ENCODE measurements around the gene NKRF. TPM values are rescaled to one million over a fixed set of nuclear protein-coding genes. Genes with fewer than 3 reads are reported as not detected.

NKRF gene
- total and polyA plus RNA-seq, 9 of the 15 experiments (the other 6 are each of a cell fraction or from before 2014, with no cell fraction given) = 8.9 to 31.9 (median 19.0) TPM

DNA sequence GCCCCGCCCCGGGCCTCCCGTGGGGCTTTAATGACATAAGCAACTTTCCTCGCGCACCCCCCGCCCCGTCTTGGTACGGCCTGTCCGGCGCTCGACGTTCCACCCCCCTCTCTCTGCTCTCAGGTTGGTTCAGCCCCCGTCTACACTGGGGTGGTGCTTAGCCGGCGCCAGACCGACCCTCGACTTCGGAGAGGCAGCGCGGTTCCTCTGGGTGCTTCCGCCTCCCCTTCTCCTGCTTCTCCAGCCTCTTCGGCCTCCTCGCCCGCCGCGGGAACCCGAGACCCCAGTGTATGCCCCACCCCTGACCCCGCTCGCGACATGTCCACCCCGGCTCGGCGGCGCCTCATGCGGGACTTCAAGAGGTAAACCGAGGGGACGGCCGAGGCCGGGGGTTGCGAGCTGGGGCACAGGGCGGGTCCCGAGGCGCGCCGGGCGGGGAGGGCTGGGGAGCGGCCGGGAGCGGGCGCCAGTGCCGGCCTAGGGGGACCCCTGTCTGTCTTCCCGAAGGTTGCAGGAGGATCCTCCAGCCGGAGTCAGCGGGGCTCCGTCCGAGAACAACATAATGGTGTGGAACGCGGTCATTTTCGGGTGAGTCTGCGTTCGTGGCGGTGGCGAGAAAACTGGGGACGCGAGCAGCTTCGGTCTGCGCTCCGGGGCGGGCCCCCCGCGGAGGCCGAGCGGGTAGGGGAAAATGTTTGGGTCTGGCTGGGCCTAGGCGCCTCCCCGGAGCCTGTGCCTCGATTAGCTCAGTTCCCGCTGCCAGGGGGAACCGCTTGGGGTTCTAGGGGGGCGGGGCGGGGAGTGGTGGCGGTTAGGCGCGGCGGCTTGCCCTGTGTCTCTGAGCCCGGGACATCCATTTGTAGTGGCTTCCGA is 31.6 kb downstream of the NKRF start, which contains the start of gene UBE2A (continued):
- TF ChIP-seq, protein P1, sequence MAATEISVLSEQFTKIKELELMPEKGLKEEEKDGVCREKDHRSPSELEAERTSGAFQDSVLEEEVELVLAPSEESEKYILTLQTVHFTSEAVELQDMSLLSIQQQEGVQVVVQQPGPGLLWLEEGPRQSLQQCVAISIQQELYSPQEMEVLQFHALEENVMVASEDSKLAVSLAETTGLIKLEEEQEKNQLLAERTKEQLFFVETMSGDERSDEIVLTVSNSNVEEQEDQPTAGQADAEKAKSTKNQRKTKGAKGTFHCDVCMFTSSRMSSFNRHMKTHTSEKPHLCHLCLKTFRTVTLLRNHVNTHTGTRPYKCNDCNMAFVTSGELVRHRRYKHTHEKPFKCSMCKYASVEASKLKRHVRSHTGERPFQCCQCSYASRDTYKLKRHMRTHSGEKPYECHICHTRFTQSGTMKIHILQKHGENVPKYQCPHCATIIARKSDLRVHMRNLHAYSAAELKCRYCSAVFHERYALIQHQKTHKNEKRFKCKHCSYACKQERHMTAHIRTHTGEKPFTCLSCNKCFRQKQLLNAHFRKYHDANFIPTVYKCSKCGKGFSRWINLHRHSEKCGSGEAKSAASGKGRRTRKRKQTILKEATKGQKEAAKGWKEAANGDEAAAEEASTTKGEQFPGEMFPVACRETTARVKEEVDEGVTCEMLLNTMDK (IDR thresholded peaks at IDR 0.05; ENCODE audit: borderline replicate concordance, insufficient read depth, low read depth, low read length, poor library complexity, severe bottlenecking) = no peak
- TF ChIP-seq CHD2 (IDR thresholded peaks at IDR 0.05; ENCODE audit: low read depth, low read length) (no peak), FOXP4 (CRISPR knock-in tag; IDR thresholded peaks at IDR 0.05; ENCODE audit: borderline replicate concordance) (peak; percentile 64; the same call in 1 of the 2 replicates), FOSL1 (tag; conservative IDR thresholded peaks at IDR 0.05) (no peak), POLR2AphosphoS2 (IDR thresholded peaks at IDR 0.05; ENCODE audit: low read length) (peak; percentile 54; the same call in 1 of the 2 replicates), ZNF121 (CRISPR knock-in tag; conservative IDR thresholded peaks at IDR 0.05) (no peak), CXXC5 (CRISPR knock-in tag; IDR thresholded peaks at IDR 0.05) (peak; percentile 88), ZNF239 (CRISPR knock-in tag; IDR thresholded peaks at IDR 0.05) (no peak), TOE1 (IDR thresholded peaks at IDR 0.05; ENCODE audit: borderline replicate concordance) (peak; percentile 70; the same call in 1 of the 2 replicates), TOE1 (CRISPR knock-in tag; IDR thresholded peaks at IDR 0.05; ENCODE audit: borderline replicate concordance, low read depth) (no peak), KDM1A (IDR thresholded peaks at IDR 0.05) (no peak), ZNF133 (CRISPR knock-in tag; IDR thresholded peaks at IDR 0.05) (no peak), ATF1 (CRISPR knock-in tag; IDR thresholded peaks at IDR 0.05) (no peak), ATF1 (tag; IDR thresholded peaks at IDR 0.05) (peak; percentile 86), MEF2A (IDR thresholded peaks at IDR 0.05; ENCODE audit: control insufficient read depth, low read depth, low read length) (no peak), NCOA6 (IDR thresholded peaks at IDR 0.05) (peak; percentile 66), GABPB1 (CRISPR knock-in tag; IDR thresholded peaks at IDR 0.05) (peak; percentile 70; the same call in 1 of the 2 replicates), GTF2A2 (tag; IDR thresholded peaks at IDR 0.05) (peak; percentile 47; the same call in 1 of the 2 replicates), HDAC1 (IDR thresholded peaks at IDR 0.05) (no peak; a peak in 1 of 4 replicates), KAT8 (IDR thresholded peaks at IDR 0.05; ENCODE audit: low read depth) (no peak), SP1 (CRISPR knock-in tag; IDR thresholded peaks at IDR 0.05) (peak; percentile 76), RNF2 (IDR thresholded peaks at IDR 0.05) (peak; percentile 46; the same call in 1 of the 2 replicates), MBD2 (IDR thresholded peaks at IDR 0.05; ENCODE audit: borderline replicate concordance, low read depth) (peak; percentile 93), ZBTB1 (CRISPR knock-in tag; IDR thresholded peaks at IDR 0.05; ENCODE audit: borderline replicate concordance, low read depth) (no peak), NR1H2 (CRISPR knock-in tag; IDR thresholded peaks at IDR 0.05) (peak; percentile 69; the same call in 1 of the 2 replicates), U2AF2 (optimal IDR thresholded peaks at IDR 0.05; ENCODE audit: low read depth, low read length) (no peak)
